Right lobe of liver (tissue), 4 donors: ENCODE measurements around the gene TRIO.

Experiments
- CTCF ChIP-seq, 4 donors: fragments of 200-600 bp in 3 of 4; fragments of 450-650 bp in 1 of 4; IDR thresholded peaks; one replicate each; pipeline versions ENCODE4 v1.5.1 to v1.8.0; 2016 to 2022; ENCODE audit warnings: antibody characterized with exemption in 4 of 4, mild to moderate bottlenecking in 2 of 4
- POLR2A ChIP-seq: fragments of 450-650 bp; IDR thresholded peaks from one replicate; pipeline ENCODE4 v1.6.1; 2017; ENCODE audit warnings: antibody characterized with exemption, mild to moderate bottlenecking
- donor health status: DM: no; HTN: no; CAD: no.
- donor health status: DM: no; HTN: no; CAD: no.
- donor health status: DM: no; HTN: yes; CAD: no.

DNA sequence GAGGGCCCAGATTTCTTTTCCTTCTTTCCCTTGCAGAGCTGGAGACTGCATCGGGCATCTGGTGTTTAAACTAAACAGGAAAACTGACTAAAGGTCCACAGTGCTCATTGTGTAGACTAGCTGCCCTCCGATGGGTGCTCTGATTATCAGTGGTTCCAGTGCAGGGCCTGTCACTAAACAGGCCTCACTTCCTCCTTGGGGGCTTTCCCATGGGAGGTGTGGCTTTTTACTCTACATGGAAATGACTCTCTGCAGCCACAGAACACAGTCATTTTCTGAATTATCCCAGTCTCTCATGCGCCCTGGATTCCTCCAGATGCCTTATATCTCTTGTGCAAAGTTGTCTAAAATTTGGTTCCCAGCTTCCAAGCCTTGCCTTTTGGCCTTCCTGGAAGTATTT, 199.2 kb downstream of the TRIO start:
- TF ChIP-seq CTCF (IDR thresholded peaks at IDR 0.05) (no peak), POLR2A (no peak)
